ENCODE measurements around the gene ZNF117. TPM values are rescaled to one million over a fixed set of nuclear protein-coding genes. Genes with fewer than 3 reads are reported as not detected.

Gene ZNF117
- total RNA-seq, 1 experiment from 2014 or later, result 7.0 TPM

DNA sequence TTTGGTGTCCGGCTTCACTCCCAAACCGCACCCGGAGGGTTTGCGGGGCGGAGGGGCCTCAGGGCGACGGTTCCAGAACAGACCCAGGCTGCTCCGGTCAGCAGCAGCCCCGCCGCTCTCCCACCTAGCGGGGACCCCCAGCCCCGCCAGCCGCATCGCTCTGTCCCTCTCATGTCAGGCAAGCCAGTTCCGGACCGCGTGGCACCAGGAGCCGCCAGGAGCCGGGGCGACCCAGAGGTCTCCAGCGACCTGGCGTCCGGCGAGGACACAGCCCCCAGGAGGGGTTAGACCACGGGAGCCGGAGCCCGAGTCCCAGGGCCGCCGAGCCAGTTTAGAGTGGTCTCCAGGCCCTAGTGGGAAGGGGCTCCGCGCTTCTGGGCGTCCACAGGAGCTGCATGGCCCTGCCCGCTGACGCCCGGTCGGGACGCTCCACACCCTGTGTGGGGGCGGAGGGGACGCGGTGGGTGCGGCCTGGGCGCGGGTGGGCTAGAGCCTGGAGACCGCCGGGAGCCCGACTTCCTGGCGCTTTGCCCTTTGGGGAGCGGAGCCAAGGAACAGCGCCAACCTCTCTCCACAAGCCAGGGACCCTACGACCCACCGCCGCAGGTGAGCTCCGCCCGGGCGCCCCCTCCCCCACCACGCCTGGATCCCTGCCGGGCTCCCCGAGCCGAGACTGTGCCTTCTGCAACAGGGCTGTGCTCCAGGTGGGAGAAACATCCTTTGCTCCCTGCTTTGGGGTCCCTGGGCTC lies 43.4 kb downstream of the ZNF117 start (continued):
- TF ChIP-seq PRDM15 (CRISPR knock-in tag; IDR thresholded peaks at IDR 0.05) (no peak), MAX (CRISPR knock-in tag; IDR thresholded peaks at IDR 0.05) (no peak), RELA (CRISPR knock-in tag; IDR thresholded peaks at IDR 0.05; ENCODE audit: borderline replicate concordance) (no peak), SOX15 (CRISPR knock-in tag; IDR thresholded peaks at IDR 0.05) (no peak), CREB1 (CRISPR knock-in tag; IDR thresholded peaks at IDR 0.05) (no peak), PRRX2 (CRISPR knock-in tag; IDR thresholded peaks at IDR 0.05) (no peak), USF2 (CRISPR knock-in tag; IDR thresholded peaks at IDR 0.05) (no peak), ATF1 (CRISPR knock-in tag; IDR thresholded peaks at IDR 0.05) (no peak), CTCF (IDR thresholded peaks at IDR 0.05) (no peak), TEAD1 (CRISPR knock-in tag; IDR thresholded peaks at IDR 0.05) (no peak), EMX1 (CRISPR knock-in tag; IDR thresholded peaks at IDR 0.05) (no peak), AFF4 (CRISPR knock-in tag; IDR thresholded peaks at IDR 0.05; ENCODE audit: borderline replicate concordance) (no peak), NR2C2 (CRISPR knock-in tag; IDR thresholded peaks at IDR 0.05) (no peak), IRF2 (CRISPR knock-in tag; IDR thresholded peaks at IDR 0.05; ENCODE audit: borderline replicate concordance, low read depth) (no peak), GABPB1 (CRISPR knock-in tag; IDR thresholded peaks at IDR 0.05) (0 out of 2 replicates have a peak, but pooled peaks have one; percentile 5), ZNF232 (CRISPR knock-in tag; IDR thresholded peaks at IDR 0.05) (no peak)
- TF ChIP-seq, protein P1, sequence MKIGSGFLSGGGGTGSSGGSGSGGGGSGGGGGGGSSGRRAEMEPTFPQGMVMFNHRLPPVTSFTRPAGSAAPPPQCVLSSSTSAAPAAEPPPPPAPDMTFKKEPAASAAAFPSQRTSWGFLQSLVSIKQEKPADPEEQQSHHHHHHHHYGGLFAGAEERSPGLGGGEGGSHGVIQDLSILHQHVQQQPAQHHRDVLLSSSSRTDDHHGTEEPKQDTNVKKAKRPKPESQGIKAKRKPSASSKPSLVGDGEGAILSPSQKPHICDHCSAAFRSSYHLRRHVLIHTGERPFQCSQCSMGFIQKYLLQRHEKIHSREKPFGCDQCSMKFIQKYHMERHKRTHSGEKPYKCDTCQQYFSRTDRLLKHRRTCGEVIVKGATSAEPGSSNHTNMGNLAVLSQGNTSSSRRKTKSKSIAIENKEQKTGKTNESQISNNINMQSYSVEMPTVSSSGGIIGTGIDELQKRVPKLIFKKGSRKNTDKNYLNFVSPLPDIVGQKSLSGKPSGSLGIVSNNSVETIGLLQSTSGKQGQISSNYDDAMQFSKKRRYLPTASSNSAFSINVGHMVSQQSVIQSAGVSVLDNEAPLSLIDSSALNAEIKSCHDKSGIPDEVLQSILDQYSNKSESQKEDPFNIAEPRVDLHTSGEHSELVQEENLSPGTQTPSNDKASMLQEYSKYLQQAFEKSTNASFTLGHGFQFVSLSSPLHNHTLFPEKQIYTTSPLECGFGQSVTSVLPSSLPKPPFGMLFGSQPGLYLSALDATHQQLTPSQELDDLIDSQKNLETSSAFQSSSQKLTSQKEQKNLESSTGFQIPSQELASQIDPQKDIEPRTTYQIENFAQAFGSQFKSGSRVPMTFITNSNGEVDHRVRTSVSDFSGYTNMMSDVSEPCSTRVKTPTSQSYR (CRISPR knock-in tag; IDR thresholded peaks at IDR 0.05), result 0 out of 2 replicates have a peak, but pooled peaks have one; percentile 45
- TF ChIP-seq, protein P2, sequence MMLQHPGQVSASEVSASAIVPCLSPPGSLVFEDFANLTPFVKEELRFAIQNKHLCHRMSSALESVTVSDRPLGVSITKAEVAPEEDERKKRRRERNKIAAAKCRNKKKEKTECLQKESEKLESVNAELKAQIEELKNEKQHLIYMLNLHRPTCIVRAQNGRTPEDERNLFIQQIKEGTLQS (CRISPR knock-in tag; conservative IDR thresholded peaks at IDR 0.05), result no peak
- TF ChIP-seq, protein P3, sequence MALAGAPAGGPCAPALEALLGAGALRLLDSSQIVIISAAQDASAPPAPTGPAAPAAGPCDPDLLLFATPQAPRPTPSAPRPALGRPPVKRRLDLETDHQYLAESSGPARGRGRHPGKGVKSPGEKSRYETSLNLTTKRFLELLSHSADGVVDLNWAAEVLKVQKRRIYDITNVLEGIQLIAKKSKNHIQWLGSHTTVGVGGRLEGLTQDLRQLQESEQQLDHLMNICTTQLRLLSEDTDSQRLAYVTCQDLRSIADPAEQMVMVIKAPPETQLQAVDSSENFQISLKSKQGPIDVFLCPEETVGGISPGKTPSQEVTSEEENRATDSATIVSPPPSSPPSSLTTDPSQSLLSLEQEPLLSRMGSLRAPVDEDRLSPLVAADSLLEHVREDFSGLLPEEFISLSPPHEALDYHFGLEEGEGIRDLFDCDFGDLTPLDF (CRISPR knock-in tag; IDR thresholded peaks at IDR 0.05), result no peak
- TF ChIP-seq, protein P4, sequence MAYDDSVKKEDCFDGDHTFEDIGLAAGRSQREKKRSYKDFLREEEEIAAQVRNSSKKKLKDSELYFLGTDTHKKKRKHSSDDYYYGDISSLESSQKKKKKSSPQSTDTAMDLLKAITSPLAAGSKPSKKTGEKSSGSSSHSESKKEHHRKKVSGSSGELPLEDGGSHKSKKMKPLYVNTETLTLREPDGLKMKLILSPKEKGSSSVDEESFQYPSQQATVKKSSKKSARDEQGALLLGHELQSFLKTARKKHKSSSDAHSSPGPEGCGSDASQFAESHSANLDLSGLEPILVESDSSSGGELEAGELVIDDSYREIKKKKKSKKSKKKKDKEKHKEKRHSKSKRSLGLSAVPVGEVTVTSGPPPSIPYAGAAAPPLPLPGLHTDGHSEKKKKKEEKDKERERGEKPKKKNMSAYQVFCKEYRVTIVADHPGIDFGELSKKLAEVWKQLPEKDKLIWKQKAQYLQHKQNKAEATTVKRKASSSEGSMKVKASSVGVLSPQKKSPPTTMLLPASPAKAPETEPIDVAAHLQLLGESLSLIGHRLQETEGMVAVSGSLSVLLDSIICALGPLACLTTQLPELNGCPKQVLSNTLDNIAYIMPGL (CRISPR knock-in tag; IDR thresholded peaks at IDR 0.05), result peak; percentile 26; the same call in 1 of the 2 replicates

Data from WTC11 (cell line).